GM21423 (cell line): ENCODE results near the gene PEA15.
A peak's percentile ranks its signal among the peaks of the same experiment; 100 is the strongest.

Experiments used
- ATAC-seq: cut with Tn5 transposase; IDR thresholded peaks from one replicate; pipeline ENCODE4 v1.9.1; 2021; ENCODE audit warnings: mild to moderate bottlenecking, moderate library complexity; ENCODE audit not compliant: unreplicated experiment

PEA15 gene, protein sequence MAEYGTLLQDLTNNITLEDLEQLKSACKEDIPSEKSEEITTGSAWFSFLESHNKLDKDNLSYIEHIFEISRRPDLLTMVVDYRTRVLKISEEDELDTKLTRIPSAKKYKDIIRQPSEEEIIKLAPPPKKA

DNA sequence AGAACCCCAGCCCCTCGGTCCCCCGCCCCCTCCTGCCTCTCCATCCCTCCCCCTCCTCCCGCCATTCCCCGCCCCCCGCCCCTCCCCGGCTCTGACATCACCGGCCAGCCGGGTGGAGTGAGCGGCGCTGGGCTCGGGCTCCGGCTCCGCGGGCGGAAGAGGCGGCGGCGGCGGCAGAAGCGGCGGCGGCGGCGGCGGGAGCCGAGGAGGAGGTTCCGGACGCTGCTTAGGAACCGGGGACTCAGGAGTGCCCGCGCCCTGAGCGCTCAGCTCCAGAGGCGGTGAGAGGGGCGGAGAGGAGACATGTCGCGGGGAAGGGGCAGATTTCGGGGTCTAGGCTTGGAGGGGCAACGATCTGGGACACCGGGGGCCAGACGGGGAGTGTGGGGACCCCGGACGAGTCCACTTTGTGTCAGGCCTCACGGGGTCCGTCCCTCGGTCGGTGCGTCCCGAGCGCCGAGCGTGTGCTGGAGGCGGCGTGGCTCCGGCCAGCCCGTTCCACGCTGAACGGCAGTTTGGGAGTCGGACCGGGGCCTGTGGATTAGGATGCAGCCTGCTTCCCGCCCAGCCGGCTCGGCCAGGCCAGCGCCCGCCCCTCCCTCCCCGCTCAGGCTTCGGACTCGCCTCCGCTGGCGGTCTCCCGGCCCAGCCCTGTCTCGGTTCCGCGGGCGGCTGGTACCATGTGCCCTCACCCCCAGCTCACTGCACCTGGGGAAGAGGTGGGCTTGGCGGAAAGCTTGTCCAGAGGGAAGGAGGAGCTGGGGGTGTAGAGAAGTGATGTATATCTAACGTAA is at the start of gene PEA15:
Gene PEA15, plus strand, starts transcription at position 143 of the 794 bp plus-strand sequence. CDS start 6,161 bp downstream, outside the sequence.
- ATAC-seq, result peak; percentile 42

DNA sequence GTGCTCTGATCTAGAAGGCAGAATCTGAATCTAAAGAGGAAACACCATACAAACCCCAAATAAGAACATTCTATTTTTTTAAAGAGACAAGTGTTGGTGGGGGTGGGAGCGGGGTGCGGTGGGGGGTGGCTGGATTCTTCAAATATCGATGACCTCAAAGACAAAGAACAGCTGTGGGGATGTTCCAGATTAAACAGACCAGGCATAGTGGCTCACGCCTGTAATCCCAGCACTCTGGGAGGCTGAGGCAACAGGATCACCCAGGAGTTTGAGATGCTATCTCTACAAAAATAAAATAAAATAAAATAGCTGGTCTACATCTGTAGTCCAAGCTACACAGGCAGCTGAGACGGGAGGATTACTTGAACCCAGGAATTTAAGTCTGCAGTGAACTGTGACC is 48.8 kb upstream of the PEA15 start:
- no peak for ATAC-seq

DNA sequence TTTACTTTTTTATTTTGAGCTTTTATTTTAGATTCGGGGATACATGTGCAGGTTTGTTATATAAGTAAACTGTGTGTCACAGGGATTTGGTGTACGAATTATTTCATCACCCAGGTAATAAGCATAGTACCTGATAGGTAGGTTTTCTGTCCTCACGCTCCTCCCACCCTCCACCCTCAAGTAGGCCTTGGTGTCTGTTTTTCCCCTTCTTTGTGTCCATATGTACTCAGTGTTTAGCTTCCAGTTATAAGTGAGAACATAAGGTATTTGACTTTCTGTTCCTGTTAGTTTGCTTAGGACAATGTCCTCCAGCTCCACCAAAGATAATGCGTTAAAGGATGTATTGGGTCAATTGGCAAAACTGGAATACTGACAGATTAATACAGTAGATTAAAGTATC is 48.0 kb upstream of the PEA15 start:
- no peak for ATAC-seq

DNA sequence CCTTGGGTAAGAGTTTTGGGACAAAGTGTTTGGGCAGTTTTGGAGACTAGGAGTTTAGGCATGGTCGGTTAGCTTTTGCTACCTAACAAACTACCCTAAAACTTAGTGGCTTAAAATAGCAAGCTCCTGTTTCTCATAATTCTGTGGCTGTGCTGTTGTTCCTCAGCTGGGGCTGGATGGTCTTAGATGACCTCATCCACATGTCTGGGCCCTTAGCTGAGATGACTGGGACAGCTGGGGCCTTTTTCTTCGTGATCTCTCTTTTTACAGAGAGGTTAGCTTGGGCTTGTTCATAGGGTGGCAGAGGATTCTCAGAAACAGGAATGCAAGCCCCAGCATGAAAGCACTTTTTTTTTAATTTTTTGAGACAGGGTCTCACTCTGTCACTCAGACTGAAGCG is 47.2 kb upstream of the PEA15 start:
- no peak for ATAC-seq

DNA sequence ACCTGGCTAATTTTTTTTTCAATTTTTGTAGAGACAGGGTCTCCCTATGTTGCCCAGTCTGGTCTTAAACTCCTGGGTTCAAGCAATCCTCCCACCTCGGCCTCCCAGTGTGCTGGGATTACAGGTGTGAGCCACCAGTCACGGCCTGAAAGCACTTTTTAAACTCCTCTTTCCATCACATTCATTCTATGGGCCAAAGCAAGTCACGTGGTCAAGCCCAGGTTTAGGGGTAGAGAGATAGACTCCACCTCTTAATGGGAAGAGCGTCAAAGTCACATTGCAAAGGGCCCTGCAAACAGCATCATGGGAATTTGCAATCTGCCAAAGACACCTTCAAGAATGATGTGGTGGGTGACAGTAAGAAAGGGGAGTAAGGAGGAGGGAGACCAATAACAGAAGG is 46.6 kb upstream of the PEA15 start:
- ATAC-seq, result no peak

DNA sequence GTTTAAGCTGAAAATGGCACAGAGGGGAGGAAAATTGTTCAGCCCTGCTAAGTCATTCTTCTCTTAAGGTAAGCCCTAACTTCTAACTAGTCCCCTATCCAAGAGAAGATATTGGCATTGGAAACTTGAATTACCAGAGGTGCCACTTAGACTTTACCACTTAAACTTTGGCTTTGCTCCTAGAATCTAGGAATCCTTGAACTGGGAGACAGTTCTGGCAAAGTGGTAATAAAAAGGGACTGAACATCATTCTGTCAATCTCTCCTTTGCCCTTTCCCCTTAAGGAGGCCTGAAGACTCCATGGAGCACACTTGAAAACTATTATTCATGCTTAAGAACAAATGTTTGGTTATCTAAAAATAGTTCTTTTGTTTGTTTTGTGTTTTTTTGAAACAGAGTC is 45.3 kb upstream of the PEA15 start:
- no peak for ATAC-seq

DNA sequence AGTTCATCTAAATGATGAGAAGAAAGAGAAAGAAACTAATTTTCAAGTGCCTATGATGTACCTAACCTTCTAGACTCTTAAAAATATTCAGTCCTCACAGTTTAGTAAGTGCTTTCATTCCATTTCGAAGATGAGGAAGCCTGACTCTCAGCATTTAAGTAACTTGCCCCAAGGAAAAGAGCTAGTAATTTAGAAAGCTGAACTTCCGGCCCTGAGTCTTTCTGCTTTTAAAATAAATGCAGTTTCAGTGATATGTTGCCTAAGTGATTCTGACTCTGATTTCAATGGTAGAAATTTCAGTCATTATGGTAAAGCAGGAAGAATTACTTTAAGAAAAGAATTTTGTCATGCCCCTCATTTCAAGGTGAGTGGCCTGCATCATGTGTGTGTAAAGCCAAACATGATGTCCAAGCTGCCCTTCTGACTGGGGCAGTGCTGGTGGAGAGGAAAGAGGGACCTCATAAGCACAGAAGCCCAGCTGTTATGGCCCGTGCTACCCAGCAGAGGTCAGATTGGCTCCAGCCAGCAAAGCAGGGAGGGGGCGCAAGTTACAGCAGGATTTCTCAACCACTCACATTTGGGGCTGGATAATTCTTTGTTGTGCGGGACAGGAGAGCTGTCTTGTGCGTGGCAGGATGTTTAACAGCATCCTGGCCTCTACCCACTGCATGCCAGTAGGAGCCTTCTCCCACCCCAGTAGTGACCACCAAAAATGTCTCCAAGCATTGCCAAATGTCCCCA is 43.0 kb upstream of the PEA15 start:
- ATAC-seq, result no peak

DNA sequence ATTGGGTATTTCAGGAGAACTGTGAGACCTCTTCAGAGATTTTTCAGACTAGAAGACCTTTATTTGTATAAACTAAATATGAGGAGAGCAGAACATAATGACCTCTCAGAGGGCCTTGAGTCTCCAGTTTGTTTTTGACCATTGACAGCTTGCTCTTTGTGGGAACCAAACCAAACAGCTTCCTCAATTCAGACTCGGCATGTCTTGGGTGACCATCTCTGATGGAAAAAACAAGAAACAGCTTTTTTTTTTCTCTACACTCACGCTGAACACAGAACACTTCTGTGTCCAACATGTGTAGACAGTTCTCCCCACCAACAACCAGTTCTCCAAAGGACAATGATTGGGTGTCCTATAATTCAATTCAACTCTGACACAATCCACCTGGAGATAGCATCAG is 42.3 kb upstream of the PEA15 start:
- ATAC-seq, result no peak

DNA sequence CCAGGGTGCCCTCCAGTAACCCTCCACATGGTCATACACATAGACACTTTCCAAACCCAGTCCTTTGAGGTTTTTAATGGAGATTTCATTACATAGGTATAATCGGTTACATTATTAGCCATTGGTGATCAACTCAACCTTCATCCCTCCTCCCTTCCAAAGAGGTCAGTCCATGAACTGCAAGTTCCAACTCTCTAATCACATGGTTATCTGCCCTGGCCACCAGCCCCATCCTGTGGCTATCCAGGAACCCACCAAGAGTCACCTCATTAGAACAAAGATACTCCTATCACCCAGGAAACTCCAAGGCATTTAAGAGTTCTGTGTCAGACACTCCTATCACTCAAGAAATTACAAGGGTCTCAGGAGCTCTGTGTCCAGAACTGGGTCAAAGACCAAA is 41.6 kb upstream of the PEA15 start:
- no peak for ATAC-seq

DNA sequence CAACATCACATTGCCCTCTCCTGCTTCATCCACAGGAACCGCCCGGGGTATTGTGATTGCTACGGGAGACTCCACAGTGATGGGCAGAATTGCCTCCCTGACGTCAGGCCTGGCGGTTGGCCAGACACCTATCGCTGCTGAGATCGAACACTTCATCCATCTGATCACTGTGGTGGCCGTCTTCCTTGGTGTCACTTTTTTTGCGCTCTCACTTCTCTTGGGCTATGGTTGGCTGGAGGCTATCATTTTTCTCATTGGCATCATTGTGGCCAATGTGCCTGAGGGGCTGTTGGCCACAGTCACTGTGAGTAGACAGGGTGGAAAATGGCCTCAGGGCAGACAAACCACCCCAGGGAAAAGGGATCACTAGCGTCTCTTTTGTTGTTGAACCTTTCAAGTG is 41.1 kb upstream of the PEA15 start:
- ATAC-seq, result no peak

DNA sequence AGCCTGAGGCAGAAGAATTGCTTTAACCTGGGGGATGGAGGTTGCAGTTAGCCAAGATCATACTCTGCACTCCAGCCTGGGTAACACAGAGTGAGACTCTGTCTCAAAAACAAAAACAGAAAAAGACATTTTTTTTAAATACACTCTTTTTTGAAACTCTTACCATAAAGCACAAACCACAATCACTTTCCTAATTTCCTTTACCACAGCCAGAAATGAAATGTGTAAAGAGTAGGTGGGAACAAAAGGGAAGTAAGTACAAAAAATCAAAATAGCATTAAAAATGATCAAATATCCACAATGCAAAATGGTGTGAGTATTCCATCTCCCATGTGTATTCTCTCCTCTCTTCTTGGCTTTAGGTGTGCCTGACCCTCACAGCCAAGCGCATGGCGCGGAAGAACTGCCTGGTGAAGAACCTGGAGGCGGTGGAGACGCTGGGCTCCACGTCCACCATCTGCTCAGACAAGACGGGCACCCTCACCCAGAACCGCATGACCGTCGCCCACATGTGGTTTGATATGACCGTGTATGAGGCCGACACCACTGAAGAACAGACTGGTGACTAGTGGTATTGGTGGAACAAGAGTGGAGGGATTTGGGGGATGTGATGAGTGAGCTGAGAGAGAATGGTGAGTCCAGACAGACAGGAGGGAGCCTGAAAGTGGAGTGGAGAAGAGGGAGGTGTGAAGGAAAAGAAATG is 38.9 kb upstream of the PEA15 start:
- ATAC-seq, result no peak

DNA sequence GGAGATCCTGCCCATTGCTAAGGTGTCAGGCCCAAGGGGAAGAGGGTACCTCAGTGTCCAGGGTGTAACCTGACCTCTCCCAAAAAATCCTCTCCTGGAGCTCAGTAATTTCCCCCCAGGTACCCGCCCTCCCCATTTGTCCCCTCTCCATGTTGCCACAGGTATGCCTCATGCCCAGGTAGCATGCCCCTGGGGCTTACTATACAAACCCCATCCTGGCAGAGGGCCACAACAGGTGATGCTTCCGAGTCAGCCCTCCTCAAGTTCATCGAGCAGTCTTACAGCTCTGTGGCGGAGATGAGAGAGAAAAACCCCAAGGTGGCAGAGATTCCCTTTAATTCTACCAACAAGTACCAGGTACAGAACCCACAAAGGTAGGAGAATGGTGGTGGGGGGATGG is 38.1 kb upstream of the PEA15 start:
- ATAC-seq, result no peak

DNA sequence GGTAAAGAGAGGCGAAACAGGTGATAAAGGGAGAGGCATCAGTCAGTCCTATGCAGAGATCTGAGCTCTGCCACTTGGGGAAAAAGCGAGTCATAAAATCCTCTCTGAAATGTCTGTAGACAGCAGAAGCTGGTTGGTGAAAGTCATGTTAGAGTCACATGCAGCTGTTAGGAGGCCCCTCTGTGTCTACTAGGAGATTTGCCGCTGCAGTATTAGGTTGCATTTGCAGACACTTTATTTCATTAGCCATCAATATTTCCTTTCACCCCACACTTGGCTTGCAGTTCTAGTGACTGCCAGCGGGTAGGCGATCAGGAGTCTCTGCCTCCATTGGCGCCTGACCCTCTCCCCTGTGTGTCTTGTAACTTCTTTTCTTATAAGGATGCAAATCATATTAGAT is 37.6 kb upstream of the PEA15 start:
- ATAC-seq, result no peak

DNA sequence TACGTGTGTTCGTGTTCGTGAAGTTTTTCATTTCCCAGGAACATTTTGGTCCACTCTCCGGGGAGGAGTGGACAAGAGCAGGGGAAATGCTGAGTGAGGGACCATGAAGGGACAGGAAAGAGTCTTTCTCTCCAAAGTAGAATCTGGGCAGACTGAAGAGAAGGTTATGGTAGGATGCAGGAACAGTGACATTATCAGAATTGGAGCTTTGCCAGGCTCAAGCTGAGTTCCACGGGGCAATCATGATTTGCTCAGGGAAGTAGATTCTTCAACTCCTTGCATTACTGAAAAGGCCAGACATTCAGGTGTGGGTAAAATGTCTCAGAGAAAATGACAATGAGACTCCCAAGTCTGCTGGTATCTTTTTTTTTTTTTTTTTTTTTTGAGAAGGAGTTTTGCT is 37.2 kb upstream of the PEA15 start:
- no peak for ATAC-seq

DNA sequence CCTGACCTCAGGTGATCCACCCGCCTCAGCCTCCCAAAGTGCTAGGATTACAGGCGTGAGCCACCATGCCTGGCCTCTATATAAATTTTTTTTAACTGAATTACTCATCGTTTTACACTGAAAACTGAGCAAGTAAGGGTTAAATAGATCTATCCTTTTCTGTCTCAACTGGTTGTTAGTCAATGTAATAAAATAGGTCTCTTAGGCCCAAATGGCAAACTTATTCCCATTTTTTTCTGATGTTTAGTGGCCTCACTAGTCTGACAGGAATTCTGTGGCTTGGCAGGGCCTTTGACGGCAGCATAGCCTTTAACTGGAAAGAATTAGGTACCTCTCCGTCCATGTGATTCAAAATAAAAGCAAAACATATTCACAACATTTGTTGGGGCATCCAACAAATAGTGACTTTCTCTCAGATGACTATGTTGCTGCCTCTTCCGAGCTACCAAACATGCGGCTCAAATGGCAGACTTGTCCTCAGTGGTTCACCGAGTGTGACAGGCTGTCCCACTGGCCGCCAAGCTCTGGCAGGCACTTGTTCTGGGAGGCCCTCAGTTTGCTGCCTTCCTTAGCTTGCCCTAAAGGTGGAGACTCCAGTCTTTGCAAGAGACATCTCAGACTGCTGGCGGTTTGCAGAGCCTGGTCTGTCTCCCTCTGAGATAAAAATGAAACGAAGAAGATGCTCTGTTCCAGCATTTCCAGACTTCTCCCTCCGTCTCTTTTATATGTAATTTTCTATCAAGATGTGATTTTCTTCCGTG is 36.4 kb upstream of the PEA15 start:
- ATAC-seq, result no peak

DNA sequence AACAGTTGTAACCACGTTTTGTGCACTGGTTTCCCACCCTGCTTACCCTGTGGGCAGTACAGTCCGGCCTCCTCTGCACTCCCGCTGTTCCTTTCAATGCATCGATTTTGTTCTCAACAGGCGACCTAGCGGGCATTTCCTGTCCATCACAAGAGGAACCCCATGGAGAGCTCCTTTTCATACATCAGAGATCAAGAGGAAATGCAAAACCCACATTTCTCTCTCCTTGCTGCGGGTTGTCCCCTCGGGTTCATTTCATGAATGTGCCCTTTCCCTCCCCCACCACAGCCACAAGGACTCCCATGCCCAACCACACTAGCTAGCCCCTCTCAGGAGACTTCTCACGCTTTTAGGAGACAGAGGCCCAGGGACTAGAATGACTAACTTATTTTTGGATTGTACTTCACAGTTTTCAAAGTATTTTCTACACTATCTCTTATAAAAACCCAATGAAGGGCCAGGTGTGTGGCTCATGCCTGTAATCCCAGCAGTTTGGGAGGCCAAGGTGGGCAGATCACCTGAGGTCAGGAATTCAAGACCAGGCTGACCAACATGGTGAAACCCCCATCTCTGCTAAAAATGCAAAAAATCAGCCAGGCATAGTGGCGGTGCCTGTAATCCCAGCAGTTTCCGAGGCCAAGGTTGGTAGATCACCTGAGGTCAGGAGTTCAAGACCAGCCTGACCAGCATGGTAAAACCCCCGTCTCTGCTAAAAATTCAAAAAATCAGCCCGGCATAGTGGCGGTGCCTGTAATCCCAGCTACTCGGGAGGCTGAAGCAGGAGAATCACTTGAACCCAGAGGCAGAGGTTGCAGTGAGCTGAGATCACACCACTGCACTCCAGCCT is 35.4 kb upstream of the PEA15 start:
- peak; percentile 74 for ATAC-seq

DNA sequence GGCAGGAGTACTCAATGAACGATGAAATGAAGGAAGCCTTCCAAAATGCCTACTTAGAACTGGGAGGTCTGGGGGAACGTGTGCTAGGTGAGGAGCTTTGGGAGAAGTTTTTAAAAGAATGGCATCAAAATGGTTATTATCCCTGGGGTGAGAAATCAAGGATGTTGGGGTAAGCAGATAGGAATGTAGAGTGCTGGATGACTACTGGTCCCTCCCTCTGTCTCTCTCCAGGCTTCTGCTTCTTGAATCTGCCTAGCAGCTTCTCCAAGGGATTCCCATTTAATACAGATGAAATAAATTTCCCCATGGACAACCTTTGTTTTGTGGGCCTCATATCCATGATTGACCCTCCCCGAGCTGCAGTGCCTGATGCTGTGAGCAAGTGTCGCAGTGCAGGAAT is 33.8 kb upstream of the PEA15 start:
- no peak for ATAC-seq

DNA sequence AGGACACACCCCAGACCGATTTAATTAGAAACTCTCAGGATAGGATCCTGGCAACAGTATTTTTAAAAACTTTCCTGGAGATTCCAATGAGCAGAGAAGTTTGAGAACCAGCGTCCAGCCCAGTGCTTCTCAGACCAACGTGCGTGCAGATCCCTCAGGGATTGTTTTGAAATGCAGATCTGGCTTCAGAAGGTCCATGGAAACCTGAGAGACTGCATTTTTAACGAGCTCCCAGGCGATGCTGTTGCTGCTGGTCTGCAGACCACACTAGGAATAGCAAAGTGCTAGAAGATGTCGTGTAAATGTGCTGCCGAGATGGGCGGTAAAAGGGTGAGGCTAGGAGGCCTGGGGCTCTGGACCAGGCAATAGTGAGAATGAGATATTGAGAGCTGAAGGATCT is 33.2 kb upstream of the PEA15 start:
- ATAC-seq, result no peak

DNA sequence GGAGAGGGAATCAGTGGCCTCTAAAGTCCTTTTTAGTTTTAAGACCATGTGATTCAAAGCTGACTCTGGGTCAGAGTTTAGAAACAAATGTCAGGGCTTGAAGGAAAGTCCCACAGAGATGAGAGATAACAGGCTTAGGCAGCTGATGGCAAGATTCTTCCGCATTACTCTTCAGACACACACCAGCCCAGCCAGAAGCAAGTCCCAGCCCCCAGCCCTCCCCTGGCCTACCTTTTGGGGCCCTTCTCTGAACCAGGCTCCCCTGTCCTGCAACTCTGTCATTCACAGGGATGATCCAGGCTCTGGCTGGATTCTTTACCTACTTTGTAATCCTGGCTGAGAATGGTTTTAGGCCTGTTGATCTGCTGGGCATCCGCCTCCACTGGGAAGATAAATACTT is 28.0 kb upstream of the PEA15 start:
- no peak for ATAC-seq

DNA sequence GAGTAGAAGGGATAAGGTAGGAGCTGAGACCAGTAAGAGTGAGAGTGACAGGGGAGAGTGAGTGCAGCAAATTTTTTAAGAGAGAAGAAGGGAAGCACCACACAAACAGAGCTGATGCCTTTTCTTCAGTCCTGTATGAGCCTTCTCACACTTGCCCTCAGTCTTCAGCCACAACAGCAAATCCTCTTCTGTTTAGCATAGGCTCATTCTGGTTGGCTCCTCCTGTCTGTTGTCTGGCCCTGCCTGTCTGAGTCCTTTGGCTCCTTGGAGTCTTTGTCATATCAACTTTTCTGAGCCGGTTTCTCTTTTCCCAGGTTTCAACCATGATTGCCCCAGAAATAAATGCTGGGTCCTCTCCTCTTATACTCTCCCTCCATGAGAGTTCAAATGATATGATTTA is 27.5 kb upstream of the PEA15 start:
- ATAC-seq, result no peak
